PFSK-1 (cell line): ENCODE results near the gene CES2.

ENCODE experiments used
- FOXP2 ChIP-seq: optimal IDR thresholded peaks from 2 replicates; pipeline ENCODE3; 2011; ENCODE audit warnings: borderline replicate concordance, control low read depth, inconsistent platforms; ENCODE audit not compliant: insufficient read depth; ENCODE audit errors: extremely low read length, extremely low read depth
- POLR2AphosphoS5 ChIP-seq: IDR thresholded peaks from 2 replicates; pipeline ENCODE4 v1.6.1; 2012; ENCODE audit warnings: low read depth, mild to moderate bottlenecking, control low read depth, low read length, moderate library complexity
- REST ChIP-seq, 2 experiments: IDR thresholded peaks; 2 replicates each; pipeline versions ENCODE4 v1.6.1 to v1.8.0; 2011 to 2012; ENCODE audit warnings: low read depth in 2 of 2, low read length in 2 of 2, control low read depth in 1 of 2, inconsistent platforms in 1 of 2, mild to moderate bottlenecking in 1 of 2, moderate library complexity in 1 of 2; ENCODE audit not compliant: insufficient read depth in 1 of 2
- SIN3A ChIP-seq: IDR thresholded peaks from 2 replicates; pipeline ENCODE4 v1.6.1; 2012; ENCODE audit warnings: mild to moderate bottlenecking, low read length, moderate library complexity, borderline replicate concordance; ENCODE audit not compliant: insufficient read depth
- TAF1 ChIP-seq: IDR thresholded peaks from 2 replicates; pipeline ENCODE4 v1.6.1; 2012; ENCODE audit warnings: low read length, control low read depth, borderline replicate concordance; ENCODE audit not compliant: insufficient read depth

The CES2 gene

GRCh38 chr16:66925322-66925840, 9.9 kb upstream of the CES2 start, which contains the start of gene RRAD:
Gene RRAD (minus strand): TSS chr16:66925535. CDS start chr16:66925179, 356 bp downstream.
- TF ChIP-seq POLR2AphosphoS5 = no peak
- TF ChIP-seq TAF1 = no peak
- no peak for TF ChIP-seq REST (IDR thresholded peaks at IDR 0.05; ENCODE audit: insufficient read depth in 1 of 2, low read depth in 2 of 2, low read length in 2 of 2)
- TF ChIP-seq FOXP2 = no peak
- TF ChIP-seq SIN3A = no peak

- TF ChIP-seq REST (IDR thresholded peaks at IDR 0.05; ENCODE audit: insufficient read depth in 1 of 2, low read depth in 2 of 2, low read length in 2 of 2) (no peak), TAF1 (no peak), SIN3A (no peak), FOXP2 (no peak), POLR2AphosphoS5 (no peak)
Measured at GRCh38 chr16:66926171-66926947, 9.0 kb upstream of the CES2 start.

- no peak for TF ChIP-seq POLR2AphosphoS5
- TF ChIP-seq REST (IDR thresholded peaks at IDR 0.05; ENCODE audit: insufficient read depth in 1 of 2, low read depth in 2 of 2, low read length in 2 of 2) = no peak
Measured at GRCh38 chr16:66926961-66927436, 8.3 kb upstream of the CES2 start.

- TF ChIP-seq FOXP2 = no peak
- no peak for TF ChIP-seq SIN3A
- TF ChIP-seq TAF1 = no peak
- no peak for TF ChIP-seq POLR2AphosphoS5
- no peak for TF ChIP-seq REST (IDR thresholded peaks at IDR 0.05; ENCODE audit: insufficient read depth in 1 of 2, low read depth in 2 of 2, low read length in 2 of 2)
Measured at GRCh38 chr16:66927918-66928649, 7.2 kb upstream of the CES2 start.
